SHP77 treated with DMSO at 0.1 percent for 48 hours (cell line): Measurements from ENCODE around the gene OR2V2.
"Not testable (repeated sequence)": the region's sequence is repeated elsewhere in the genome, so short reads cannot be mapped to it uniquely, and the experiment has no call there.

ENCODE experiments used
- DNase-seq: peaks from one replicate; lab custom pipeline; 2025; lab: John Stamatoyannopoulos, UW

The OR2V2 gene

GRCh38 chr5:181169459-181170236 lies 22.3 kb downstream of the OR2V2 start:
- DNase-seq, result not testable (repeated sequence)

GRCh38 chr5:181170237-181170825 lies 22.9 kb downstream of the OR2V2 start:
- DNase-seq, result no peak

GRCh38 chr5:181170996-181171395 lies 23.6 kb downstream of the OR2V2 start:
- DNase-seq, result no peak

GRCh38 chr5:181171782-181172181 lies 24.4 kb downstream of the OR2V2 start:
- no peak for DNase-seq

GRCh38 chr5:181173027-181173419 lies 25.6 kb downstream of the OR2V2 start:
- DNase-seq, result no peak

- no peak for DNase-seq
Measured at GRCh38 chr5:181173420-181174342, 26.3 kb downstream of the OR2V2 start.

GRCh38 chr5:181176254-181176952 lies 29.0 kb downstream of the OR2V2 start:
- DNase-seq, result no peak

GRCh38 chr5:181177559-181177958 lies 30.2 kb downstream of the OR2V2 start:
- not testable (repeated sequence) for DNase-seq

- no peak for DNase-seq
Measured at GRCh38 chr5:181181650-181182565, 34.5 kb downstream of the OR2V2 start.

- DNase-seq, result no peak
Measured at GRCh38 chr5:181182651-181183050, 35.3 kb downstream of the OR2V2 start.

- no peak for DNase-seq
Measured at GRCh38 chr5:181184845-181185216, 37.4 kb downstream of the OR2V2 start.

- no peak for DNase-seq
Measured at GRCh38 chr5:181185560-181185959, 38.2 kb downstream of the OR2V2 start.

GRCh38 chr5:181186022-181186421 lies 38.6 kb downstream of the OR2V2 start:
- DNase-seq, result no peak

GRCh38 chr5:181186986-181187499 lies 39.7 kb downstream of the OR2V2 start:
- no peak for DNase-seq

GRCh38 chr5:181187500-181188213 lies 40.3 kb downstream of the OR2V2 start:
- DNase-seq, result no peak

GRCh38 chr5:181188700-181189362 lies 41.4 kb downstream of the OR2V2 start:
- DNase-seq, result no peak

GRCh38 chr5:181189363-181189961 lies 42.1 kb downstream of the OR2V2 start:
- DNase-seq, result no peak

GRCh38 chr5:181189962-181190710 lies 42.8 kb downstream of the OR2V2 start:
- DNase-seq, result no peak
